SK-N-SH treated with all-trans-retinoic acid at 6 μM for 48 hours (cell line): ENCODE measurements around the gene PSEN1.

Source experiments
- ARNTL ChIP-seq: fragments of 450-650 bp; formaldehyde crosslinking; IDR thresholded peaks from 2 replicates; pipeline ENCODE4 v1.5.0; 2020; ENCODE audit warnings: low read depth, mild to moderate bottlenecking, moderate library complexity, borderline replicate concordance
- CREB5 ChIP-seq: fragments of 250-450 bp; sonication (Bioruptor Pico); IDR thresholded peaks from 2 replicates; pipeline ENCODE4 v1.5.1; 2020; ENCODE audit warnings: low read depth, mild to moderate bottlenecking, moderate library complexity
- CSRNP3 ChIP-seq: fragments of 250-450 bp; sonication (Bioruptor Pico); IDR thresholded peaks from 2 replicates; pipeline ENCODE4 v1.5.1; 2021; ENCODE audit warnings: mild to moderate bottlenecking, moderate library complexity
- GLIS3 ChIP-seq: fragments of 250-450 bp; sonication (Bioruptor Pico); IDR thresholded peaks from 2 replicates; pipeline ENCODE4 v1.5.0; 2020; ENCODE audit warnings: mild to moderate bottlenecking, moderate library complexity
- RARB ChIP-seq: fragments of 250-450 bp; sonication (Bioruptor Pico); IDR thresholded peaks from 2 replicates; pipeline ENCODE4 v1.8.0; 2021; ENCODE audit warnings: mild to moderate bottlenecking, moderate library complexity
- SNAI2 ChIP-seq: fragments of 250-450 bp; sonication (Bioruptor Pico); IDR thresholded peaks from 2 replicates; pipeline ENCODE4 v1.5.0; 2020; ENCODE audit warnings: mild to moderate bottlenecking, moderate library complexity
- TSHZ2 ChIP-seq: fragments of 250-450 bp; sonication (Bioruptor Pico); IDR thresholded peaks from 2 replicates; pipeline ENCODE4 v1.5.0; 2020; ENCODE audit warnings: mild to moderate bottlenecking, moderate library complexity
- ZC3H10 ChIP-seq: fragments of 250-450 bp; sonication (Bioruptor Pico); IDR thresholded peaks from 2 replicates; pipeline ENCODE4 v1.5.1; 2021; ENCODE audit warnings: mild to moderate bottlenecking, moderate library complexity
- ZFP30 ChIP-seq: fragments of 450-650 bp; formaldehyde crosslinking; IDR thresholded peaks from 2 replicates; pipeline ENCODE4 v1.5.0; 2022; ENCODE audit warnings: mild to moderate bottlenecking, moderate library complexity

- TF ChIP-seq CSRNP3 (CRISPR knock-in tag) (no peak), ZFP30 (CRISPR knock-in tag) (no peak), ZC3H10 (CRISPR knock-in tag) (no peak), CREB5 (no peak), RARB (CRISPR knock-in tag) (no peak), ARNTL (no peak), TSHZ2 (CRISPR knock-in tag) (no peak), SNAI2 (CRISPR knock-in tag) (no peak), GLIS3 (CRISPR knock-in tag) (no peak)
These were observed 31.3 kb upstream of the PSEN1 start for GRCh38 chr14:73105050-73105449.
